Activated naive CD8-positive, alpha-beta T cell treated with anti-CD3 and anti-CD28 coated beads for 36 hours (primary cell): Measurements from ENCODE around the gene TRIM17. TPM values are rescaled to one million over a fixed set of nuclear protein-coding genes. Genes with fewer than 3 reads are reported as not detected.

Source experiments
- DNase-seq: peaks from one replicate; pipeline ENCODE4 v3.0.0; 2021
- H3K27ac Mint-ChIP-seq: one replicate; pipeline ENCODE4 v1.8.0; 2022; ENCODE audit warnings: mild to moderate bottlenecking, moderate library complexity, mixed read lengths
- H3K27me3 Mint-ChIP-seq: one replicate; pipeline ENCODE4 v1.8.0; 2022; ENCODE audit warnings: mild to moderate bottlenecking, mixed read lengths
- H3K36me3 Mint-ChIP-seq: one replicate; pipeline ENCODE4 v1.8.0; 2021; ENCODE audit warnings: mild to moderate bottlenecking, mixed read lengths
- H3K4me1 Mint-ChIP-seq: one replicate; pipeline ENCODE4 v1.8.0; 2021; ENCODE audit warnings: mixed read lengths
- H3K4me3 Mint-ChIP-seq: one replicate; pipeline ENCODE4 v1.8.0; 2022; ENCODE audit warnings: mild to moderate bottlenecking, moderate library complexity, mixed read lengths
- H3K9me3 Mint-ChIP-seq: one replicate; pipeline ENCODE4 v1.8.0; 2022; ENCODE audit warnings: mixed read lengths
- total RNA-seq, 2 experiments: library from RNA; stranded (reverse); gene quantifications; one replicate each; pipeline ENCODE4 v1.2.3, GENCODE V29; 2021

Gene TRIM17
- total RNA-seq, 2 experiments from 2014 or later: 1.3 to 1.9 TPM

GRCh38 chr1:228392111-228392936 lies 24.3 kb downstream of the TRIM17 start:
- no peaks in the 10 kb centered on the region for H3K4me1 Mint-ChIP-seq
- no peaks in the 10 kb centered on the region for H3K27me3 Mint-ChIP-seq
- no peak overlapping the region for H3K27ac Mint-ChIP-seq
- H3K36me3 Mint-ChIP-seq: peaks cover 7% of the 10 kb centered on the region
- no peak overlapping the region for H3K4me3 Mint-ChIP-seq
- H3K9me3 Mint-ChIP-seq: no peaks in the 10 kb centered on the region
- no peak for DNase-seq

- Mint-ChIP-seq H3K4me3 (no peak overlapping the region), H3K4me1 (no peaks in the 10 kb centered on the region), H3K9me3 (no peaks in the 10 kb centered on the region), H3K27me3 (no peaks in the 10 kb centered on the region), H3K36me3 (peaks cover 7% of the 10 kb centered on the region), H3K27ac (no peak overlapping the region)
- no peak for DNase-seq
Measured at GRCh38 chr1:228391411-228392020, 25.1 kb downstream of the TRIM17 start.

GRCh38 chr1:228390649-228391048 lies 26.0 kb downstream of the TRIM17 start:
- H3K9me3 Mint-ChIP-seq: no peaks in the 10 kb centered on the region
- DNase-seq: no peak
- no peak overlapping the region for H3K27ac Mint-ChIP-seq
- H3K36me3 Mint-ChIP-seq: peaks cover 4% of the 10 kb centered on the region
- H3K27me3 Mint-ChIP-seq: no peaks in the 10 kb centered on the region
- no peaks in the 10 kb centered on the region for H3K4me1 Mint-ChIP-seq
- H3K4me3 Mint-ChIP-seq: no peak overlapping the region

GRCh38 chr1:228387321-228387720 lies 29.3 kb downstream of the TRIM17 start:
- no peaks in the 10 kb centered on the region for H3K4me1 Mint-ChIP-seq
- no peak overlapping the region for H3K4me3 Mint-ChIP-seq
- no peak for DNase-seq

GRCh38 chr1:228385232-228385631 lies 31.4 kb downstream of the TRIM17 start:
- Mint-ChIP-seq H3K9me3 (no peaks in the 10 kb centered on the region), H3K27me3 (peaks cover 2% of the 10 kb centered on the region), H3K36me3 (no peaks in the 10 kb centered on the region), H3K4me3 (no peak overlapping the region), H3K27ac (no peak overlapping the region), H3K4me1 (no peaks in the 10 kb centered on the region)
- no peak for DNase-seq

More at GRCh38 chr1:228387321-228387720, 29.3 kb downstream of the TRIM17 start:
- H3K27me3 Mint-ChIP-seq: no peaks in the 10 kb centered on the region
- H3K27ac Mint-ChIP-seq: no peak overlapping the region
- no peaks in the 10 kb centered on the region for H3K9me3 Mint-ChIP-seq
- no peaks in the 10 kb centered on the region for H3K36me3 Mint-ChIP-seq

GRCh38 chr1:228383773-228384172 lies 32.9 kb downstream of the TRIM17 start:
- DNase-seq: no peak
- peaks cover 7% of the 10 kb centered on the region for H3K4me1 Mint-ChIP-seq
- no peak overlapping the region for H3K27ac Mint-ChIP-seq
- H3K36me3 Mint-ChIP-seq: no peaks in the 10 kb centered on the region
- H3K4me3 Mint-ChIP-seq: no peak overlapping the region
- H3K9me3 Mint-ChIP-seq: no peaks in the 10 kb centered on the region
- peaks cover 15% of the 10 kb centered on the region for H3K27me3 Mint-ChIP-seq

- no peak overlapping the region for H3K27ac Mint-ChIP-seq
- H3K27me3 Mint-ChIP-seq: peaks cover 18% of the 10 kb centered on the region
- DNase-seq: no peak
- H3K4me1 Mint-ChIP-seq: peaks cover 9% of the 10 kb centered on the region
- no peaks in the 10 kb centered on the region for H3K9me3 Mint-ChIP-seq
- no peak overlapping the region for H3K4me3 Mint-ChIP-seq
- no peaks in the 10 kb centered on the region for H3K36me3 Mint-ChIP-seq
Measured at GRCh38 chr1:228381356-228381755, 35.3 kb downstream of the TRIM17 start.

GRCh38 chr1:228379666-228380065 lies 37.0 kb downstream of the TRIM17 start:
- peaks cover 9% of the 10 kb centered on the region for H3K4me1 Mint-ChIP-seq
- H3K36me3 Mint-ChIP-seq: no peaks in the 10 kb centered on the region
- H3K27ac Mint-ChIP-seq: no peak overlapping the region
- no peak for DNase-seq
- H3K4me3 Mint-ChIP-seq: no peak overlapping the region
- no peaks in the 10 kb centered on the region for H3K9me3 Mint-ChIP-seq
- H3K27me3 Mint-ChIP-seq: peaks cover 18% of the 10 kb centered on the region

GRCh38 chr1:228378873-228379460 lies 37.7 kb downstream of the TRIM17 start:
- H3K4me1 Mint-ChIP-seq: peaks cover 9% of the 10 kb centered on the region
- no peaks in the 10 kb centered on the region for H3K36me3 Mint-ChIP-seq
- peak overlapping the region; percentile 78 for H3K4me3 Mint-ChIP-seq
- DNase-seq: no peak
- H3K9me3 Mint-ChIP-seq: no peaks in the 10 kb centered on the region
- no peak overlapping the region for H3K27ac Mint-ChIP-seq
- peaks cover 18% of the 10 kb centered on the region for H3K27me3 Mint-ChIP-seq

- DNase-seq: peak; percentile 76
- peak overlapping the region; percentile 78 for H3K4me3 Mint-ChIP-seq
- no peaks in the 10 kb centered on the region for H3K9me3 Mint-ChIP-seq
- peaks cover 9% of the 10 kb centered on the region for H3K4me1 Mint-ChIP-seq
- H3K27ac Mint-ChIP-seq: no peak overlapping the region
- H3K36me3 Mint-ChIP-seq: no peaks in the 10 kb centered on the region
- peaks cover 18% of the 10 kb centered on the region for H3K27me3 Mint-ChIP-seq
Measured at GRCh38 chr1:228378090-228378872, 38.4 kb downstream of the TRIM17 start.

GRCh38 chr1:228377664-228378089 lies 39.0 kb downstream of the TRIM17 start:
- Mint-ChIP-seq H3K4me1 (peaks cover 9% of the 10 kb centered on the region), H3K36me3 (no peaks in the 10 kb centered on the region), H3K4me3 (no peak overlapping the region), H3K27me3 (peaks cover 18% of the 10 kb centered on the region), H3K9me3 (no peaks in the 10 kb centered on the region), H3K27ac (no peak overlapping the region)
- no peak for DNase-seq

GRCh38 chr1:228376651-228377631 lies 39.7 kb downstream of the TRIM17 start:
- no peaks in the 10 kb centered on the region for H3K36me3 Mint-ChIP-seq
- H3K27ac Mint-ChIP-seq: no peak overlapping the region

GRCh38 chr1:228376262-228376628 lies 40.4 kb downstream of the TRIM17 start:
- H3K4me1 Mint-ChIP-seq: peaks cover 9% of the 10 kb centered on the region
- H3K9me3 Mint-ChIP-seq: no peaks in the 10 kb centered on the region
- peaks cover 18% of the 10 kb centered on the region for H3K27me3 Mint-ChIP-seq
- no peaks in the 10 kb centered on the region for H3K36me3 Mint-ChIP-seq
- no peak overlapping the region for H3K4me3 Mint-ChIP-seq
- H3K27ac Mint-ChIP-seq: no peak overlapping the region
- DNase-seq: no peak

More at GRCh38 chr1:228376651-228377631, 39.7 kb downstream of the TRIM17 start:
- Mint-ChIP-seq H3K4me1 (peaks cover 9% of the 10 kb centered on the region), H3K4me3 (no peak overlapping the region), H3K27me3 (peaks cover 18% of the 10 kb centered on the region), H3K9me3 (no peaks in the 10 kb centered on the region)
- DNase-seq: no peak
